HG02973 (cell line): ENCODE measurements around the gene MAPK14.

Source experiments
- ATAC-seq: cut with Tn5 transposase; IDR thresholded peaks from one replicate; pipeline ENCODE4 v1.9.1; 2021; ENCODE audit warnings: moderate library complexity; ENCODE audit not compliant: unreplicated experiment

The MAPK14 gene

DNA sequence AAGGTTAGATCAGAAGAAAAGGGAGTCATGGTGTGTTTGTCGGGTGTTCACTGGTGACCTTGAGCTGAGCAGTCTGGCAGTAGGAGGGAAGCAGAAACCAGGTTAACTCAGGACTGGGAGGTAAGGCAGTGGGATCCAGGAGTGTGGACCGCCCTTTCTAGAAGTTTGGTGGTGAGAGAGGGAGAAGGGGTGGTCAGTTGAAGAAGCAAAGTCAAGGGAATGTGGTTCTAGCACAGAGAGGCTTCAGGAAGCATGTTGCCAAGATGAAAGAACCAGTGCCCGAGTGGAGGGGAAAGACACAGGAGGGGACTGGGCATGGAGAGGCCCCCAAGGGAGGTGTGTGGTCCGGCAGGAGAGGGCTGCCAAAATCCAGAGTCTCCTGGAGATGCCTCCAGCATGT is 106.3 kb downstream of the MAPK14 start:
- ATAC-seq, result no peak

- ATAC-seq, result no peak
Measured at GRCh38 chr6:36135053-36135731, 107.6 kb downstream of the MAPK14 start.

DNA sequence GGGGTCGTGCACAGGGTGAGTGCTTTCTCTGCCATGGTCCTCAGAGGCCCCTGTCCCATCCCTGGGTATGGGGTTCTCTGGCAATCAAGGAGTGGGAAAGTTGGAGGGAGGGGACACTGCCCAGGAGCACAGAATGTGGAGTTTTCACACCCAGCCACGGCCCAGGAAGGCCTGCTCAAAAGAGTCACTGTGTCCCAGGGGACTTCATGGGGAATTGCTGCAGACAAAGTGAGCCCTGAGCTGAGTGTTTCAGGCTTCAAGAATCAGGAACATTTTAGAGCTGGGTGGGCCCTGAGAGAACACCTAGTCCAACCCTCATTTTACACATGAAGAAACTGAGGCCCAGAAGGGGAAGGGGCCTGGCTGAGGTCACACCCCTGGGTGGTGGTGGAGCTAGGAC is 108.4 kb downstream of the MAPK14 start:
- ATAC-seq, result no peak

GRCh38 chr6:36136551-36136950 is 108.9 kb downstream of the MAPK14 start:
- no peak for ATAC-seq

DNA sequence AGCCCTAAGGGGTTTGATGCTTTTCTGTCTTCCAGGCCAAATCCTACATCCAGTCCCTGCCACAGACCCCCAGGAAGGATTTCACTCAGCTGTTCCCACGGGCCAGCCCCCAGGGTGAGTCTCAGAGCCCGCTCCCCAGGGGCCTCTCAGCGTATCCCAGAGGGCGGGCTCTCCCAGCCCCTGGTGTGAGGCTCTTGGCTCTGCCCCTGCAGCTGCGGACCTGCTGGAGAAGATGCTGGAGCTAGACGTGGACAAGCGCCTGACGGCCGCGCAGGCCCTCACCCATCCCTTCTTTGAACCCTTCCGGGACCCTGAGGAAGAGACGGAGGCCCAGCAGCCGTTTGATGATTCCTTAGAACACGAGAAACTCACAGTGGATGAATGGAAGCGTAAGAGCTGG is 111.1 kb downstream of the MAPK14 start:
- no peak for ATAC-seq

DNA sequence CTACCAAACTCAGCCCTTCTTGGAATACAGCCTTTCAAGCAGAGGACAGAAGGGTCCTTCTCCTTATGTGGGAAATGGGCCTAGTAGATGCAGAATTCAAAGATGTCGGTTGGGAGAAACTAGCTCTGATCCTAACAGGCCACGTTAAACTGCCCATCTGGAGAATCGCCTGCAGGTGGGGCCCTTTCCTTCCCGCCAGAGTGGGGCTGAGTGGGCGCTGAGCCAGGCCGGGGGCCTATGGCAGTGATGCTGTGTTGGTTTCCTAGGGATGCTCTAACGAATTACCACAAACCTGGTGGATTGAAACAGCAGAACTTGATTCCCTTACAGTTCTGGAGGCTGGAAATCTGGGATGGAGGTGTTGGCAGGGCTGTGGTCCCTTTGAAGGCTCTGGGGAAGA is 111.8 kb downstream of the MAPK14 start:
- no peak for ATAC-seq

DNA sequence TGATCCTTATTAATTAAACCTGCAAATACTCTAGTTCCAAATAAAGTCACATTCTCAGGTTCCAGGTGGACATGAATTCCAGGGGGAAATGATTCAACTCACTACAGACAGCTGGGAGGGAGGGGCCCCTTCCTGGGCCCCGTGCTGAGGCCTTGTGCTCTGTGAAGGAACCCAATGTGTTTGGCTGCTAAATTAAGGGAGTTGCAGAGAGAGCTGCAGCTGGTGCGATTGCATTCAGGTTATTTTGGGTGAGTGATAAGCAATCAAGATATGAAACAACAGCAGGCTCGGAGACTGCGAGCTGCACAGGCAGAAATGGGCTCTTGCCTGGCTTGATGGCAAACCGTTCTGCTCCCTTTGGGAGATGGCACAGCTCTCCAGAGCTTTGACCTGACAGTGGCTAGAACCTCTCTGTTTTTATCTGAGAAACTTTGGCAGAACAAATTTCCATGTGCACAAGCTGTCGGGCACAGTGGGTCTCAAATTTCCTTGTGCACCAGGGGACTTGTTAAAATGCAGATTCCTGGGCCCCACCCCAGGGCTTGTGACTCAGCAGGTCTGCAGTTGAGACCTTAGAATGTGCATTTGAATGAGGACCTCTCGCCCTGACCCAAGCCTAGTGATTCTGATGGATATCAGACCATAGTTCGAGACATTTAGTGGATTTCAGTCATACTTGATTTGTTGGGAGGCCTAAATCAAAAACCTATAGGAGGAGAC is 112.5 kb downstream of the MAPK14 start:
- no peak for ATAC-seq

- ATAC-seq, result no peak
Measured at GRCh38 chr6:36141091-36141490, 113.5 kb downstream of the MAPK14 start.

DNA sequence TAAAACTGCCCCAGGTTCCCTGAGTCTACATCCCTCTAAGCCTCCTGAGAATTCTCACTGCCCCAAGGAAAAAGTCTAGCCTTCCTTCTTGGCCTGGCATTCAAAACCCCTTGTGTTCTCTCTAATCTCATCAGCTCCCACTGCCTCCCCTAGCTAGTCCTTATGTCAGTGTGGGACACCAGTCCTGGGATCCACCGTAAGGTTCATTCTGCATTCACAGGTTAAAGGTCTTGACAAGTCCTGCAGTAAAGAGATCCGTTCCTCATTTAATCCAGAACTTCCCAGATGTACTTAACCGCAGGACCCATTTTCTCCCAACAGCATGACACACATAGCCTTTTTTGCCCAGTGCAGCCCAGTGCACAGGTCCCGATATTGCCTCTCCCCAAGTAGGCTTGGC is 114.4 kb downstream of the MAPK14 start:
- ATAC-seq, result no peak

DNA sequence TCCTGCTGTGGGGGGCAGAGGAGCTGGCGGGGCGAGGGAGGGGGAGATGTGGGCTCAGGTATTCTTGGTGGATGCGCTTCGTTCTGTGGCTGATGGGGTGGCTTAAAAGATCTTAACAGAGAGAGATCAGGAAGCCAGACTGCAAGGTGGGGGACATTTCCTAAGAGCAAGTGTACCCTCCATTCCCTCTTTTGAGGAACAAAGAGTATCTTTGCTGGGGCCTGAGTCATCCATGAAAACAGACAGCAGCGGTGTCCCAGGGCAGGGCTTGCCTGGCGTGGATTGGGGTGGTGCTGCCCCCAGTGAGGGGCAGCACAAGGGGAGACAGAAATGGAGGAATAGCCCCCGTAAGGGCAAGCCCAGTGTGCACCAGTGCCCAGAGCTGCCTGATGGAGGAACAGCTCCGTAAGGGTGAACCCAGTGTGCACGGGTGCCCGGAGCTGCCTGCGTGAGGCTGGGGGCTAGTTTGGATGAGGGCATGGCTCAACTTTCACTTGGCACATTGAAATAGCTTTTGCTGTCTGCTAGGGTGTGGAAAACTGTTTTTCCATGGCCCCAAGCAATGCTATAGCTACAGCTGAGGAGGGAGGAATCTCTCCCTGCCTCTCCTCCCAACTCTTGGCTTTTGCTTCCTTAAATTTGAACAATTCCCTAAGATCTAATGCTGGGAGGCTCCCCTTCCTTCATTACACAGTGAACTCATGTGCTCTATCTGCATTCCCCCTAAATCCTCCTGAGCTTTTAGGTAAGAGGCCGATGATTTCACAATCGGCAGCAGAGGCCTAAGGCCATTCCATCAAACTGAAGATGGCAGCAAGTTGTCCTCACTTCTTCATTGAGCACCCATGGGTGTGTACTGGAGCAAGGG is 115.6 kb downstream of the MAPK14 start:
- no peak for ATAC-seq

- ATAC-seq, result no peak
Measured at GRCh38 chr6:36145495-36145894, 117.9 kb downstream of the MAPK14 start.

- ATAC-seq, result no peak
Measured at GRCh38 chr6:36147294-36147693, 119.7 kb downstream of the MAPK14 start.

DNA sequence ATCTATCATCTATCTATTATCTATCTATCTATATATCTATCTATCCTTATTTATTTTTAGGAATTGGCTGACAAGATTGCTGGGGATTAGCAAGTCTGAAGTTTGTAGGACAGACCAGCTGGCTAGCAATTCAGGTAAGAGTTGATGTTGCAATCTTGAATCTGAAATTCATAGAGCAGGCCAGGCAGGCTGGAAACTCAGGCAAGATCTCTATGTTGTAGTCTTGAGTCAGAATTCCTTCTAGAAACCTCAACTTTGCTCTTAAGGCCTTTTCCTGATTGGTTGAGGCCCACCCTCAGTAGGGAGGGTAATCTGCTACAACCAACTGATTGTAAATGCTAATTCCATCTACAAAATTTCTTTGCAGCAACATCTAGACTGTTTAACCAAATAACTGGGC is 121.9 kb downstream of the MAPK14 start:
- ATAC-seq, result no peak

DNA sequence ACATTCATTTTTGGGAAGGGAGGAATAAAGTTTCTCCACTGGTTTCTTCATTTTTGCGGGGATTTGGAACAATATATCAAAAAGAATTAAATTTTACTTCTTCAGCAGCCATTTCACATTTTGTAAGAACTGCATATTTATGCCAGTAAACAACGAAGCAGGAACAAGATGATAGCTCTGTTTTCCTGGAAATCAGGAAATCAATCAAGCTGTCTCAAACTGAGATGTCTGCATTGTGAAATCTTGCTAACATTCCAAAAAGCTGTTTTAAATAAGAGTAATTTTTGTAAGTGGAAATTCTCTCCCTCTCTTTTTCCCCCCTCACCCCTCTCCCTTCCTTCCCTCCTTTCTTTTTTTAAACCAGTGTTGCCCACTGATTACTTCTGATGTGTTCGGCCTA is 122.7 kb downstream of the MAPK14 start:
- ATAC-seq, result no peak

GRCh38 chr6:36154286-36154685 is 126.7 kb downstream of the MAPK14 start:
- ATAC-seq, result no peak

- no peak for ATAC-seq
Measured at GRCh38 chr6:36155662-36156061, 128.1 kb downstream of the MAPK14 start.

DNA sequence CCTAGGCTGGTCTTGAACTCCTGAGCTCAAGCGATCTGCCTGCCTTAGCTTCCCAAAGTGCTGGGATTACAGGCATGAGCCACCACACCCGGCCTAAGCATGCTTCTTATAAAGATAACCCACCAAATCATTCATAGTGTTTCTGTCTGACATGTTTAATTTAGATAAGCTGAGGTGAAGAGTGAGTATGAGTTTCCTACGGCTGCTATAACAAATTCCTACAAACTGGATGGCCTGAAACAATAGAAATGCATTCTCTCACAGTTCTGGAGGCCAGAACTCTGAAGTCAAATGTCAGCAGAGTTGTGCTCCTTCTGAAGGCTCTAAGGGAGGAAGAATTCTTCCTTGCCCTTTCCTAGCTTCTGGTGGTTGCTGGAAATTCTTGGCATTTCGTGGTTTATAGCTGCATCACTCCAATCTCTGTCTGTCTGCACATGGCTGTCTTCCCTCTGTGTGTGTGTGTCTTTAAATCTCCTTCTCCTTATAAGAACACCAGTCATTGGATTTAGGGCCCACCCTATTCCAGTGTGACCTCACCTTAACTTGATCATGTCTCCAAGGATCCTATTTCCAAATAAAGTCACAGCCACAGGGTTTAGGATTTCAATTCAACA is 132.6 kb downstream of the MAPK14 start:
- ATAC-seq, result no peak
